Panc1 (cell line): ENCODE measurements around the gene SMTN. TPM values are rescaled to one million over a fixed set of nuclear protein-coding genes. Genes with fewer than 3 reads are reported as not detected.

Experiments
- ATAC-seq: fragments of 200-7000 bp; cut with Tn5 transposase; 2 replicates; pipeline ENCODE4 v1.9.1; 2020; ENCODE audit warnings: mild to moderate bottlenecking, moderate library complexity
- BruUV-seq: library from RNA; stranded (reverse); fragments of 400-500 nt; replicated peaks from 2 replicates; lab custom pipeline; 2021; lab: Mats Ljungman, UMichigan
- CTCF ChIA-PET: fragments of 300-600 bp; sonication (Branson Sonifier 250); formaldehyde crosslinking; loops from one replicate; lab custom pipeline; 2022; ENCODE audit warnings: antibody characterized with exemption; lab: Charles Lee
- POLR2A ChIA-PET: fragments of 300-600 bp; sonication (Branson Sonifier 250); formaldehyde crosslinking; loops from one replicate; lab custom pipeline; 2022; ENCODE audit warnings: antibody characterized with exemption; lab: Charles Lee
- DNase-seq: peaks from one replicate; pipeline ENCODE4 v3.0.0-alpha.2; 2010; ENCODE audit warnings: low read depth, low spot score
- H3K27ac ChIP-seq: 2 replicates; pipeline ENCODE4 v1.5.1; 2011; ENCODE audit warnings: mild to moderate bottlenecking, low read length, inconsistent platforms
- H3K27me3 ChIP-seq: fragments of 200-500 bp; sonication (Bioruptor generic); 2 replicates; pipeline ENCODE4 v1.6.0; 2014; ENCODE audit warnings: low read length, inconsistent platforms; ENCODE audit not compliant: control insufficient read depth, insufficient read depth
- H3K36me3 ChIP-seq: fragments of 200-500 bp; sonication (Bioruptor generic); 2 replicates; pipeline ENCODE4 v1.5.1; 2014; ENCODE audit warnings: inconsistent platforms, mild to moderate bottlenecking, low read length, moderate library complexity; ENCODE audit not compliant: control insufficient read depth, insufficient read depth
- H3K4me1 ChIP-seq: 2 replicates; pipeline ENCODE4 v1.5.1; 2011; ENCODE audit warnings: inconsistent platforms, mild to moderate bottlenecking, low read length, moderate library complexity; ENCODE audit not compliant: control insufficient read depth, insufficient read depth
- H3K4me3 ChIP-seq, 2 experiments: 2 replicates each; pipeline ENCODE4 v1.5.1; 2011 to 2012; ENCODE audit warnings: low read depth in 2 of 2, low read length in 2 of 2, mild to moderate bottlenecking in 2 of 2, inconsistent platforms in 1 of 2, moderate library complexity in 1 of 2
- H3K9me3 ChIP-seq: fragments of 200-500 bp; sonication (Bioruptor generic); 2 replicates; pipeline ENCODE4 v1.5.1; 2014; ENCODE audit warnings: low read depth, mild to moderate bottlenecking, inconsistent platforms, low read length, moderate library complexity; ENCODE audit not compliant: control insufficient read depth, insufficient read depth
- CTCF ChIP-seq: fragments of 450-650 bp; IDR thresholded peaks from 2 replicates; pipeline ENCODE4 v1.5.1; 2017; ENCODE audit warnings: mild to moderate bottlenecking
- POLR2AphosphoS5 ChIP-seq: IDR thresholded peaks from 2 replicates; pipeline ENCODE4 v1.6.1; 2012; ENCODE audit warnings: mild to moderate bottlenecking, low read depth, low read length, moderate library complexity
- REST ChIP-seq, 2 experiments: IDR thresholded peaks; 2 replicates each; pipeline ENCODE4 v1.6.1; 2011 to 2012; ENCODE audit warnings: low read depth in 2 of 2, control low read depth in 1 of 2, low read length in 1 of 2, mild to moderate bottlenecking in 1 of 2, moderate library complexity in 1 of 2; ENCODE audit not compliant: insufficient read depth in 1 of 2
- SIN3A ChIP-seq: IDR thresholded peaks from 2 replicates; pipeline ENCODE4 v1.6.1; 2012; ENCODE audit warnings: low read depth, mild to moderate bottlenecking, low read length, moderate library complexity, borderline replicate concordance; ENCODE audit not compliant: insufficient read depth
- TCF7L2 ChIP-seq: IDR thresholded peaks from 2 replicates; pipeline ENCODE4 v1.6.1; 2011; ENCODE audit warnings: mild to moderate bottlenecking, low read depth, low read length, inconsistent platforms
- in situ Hi-C: cut with HindIII; loops from 2 replicates; pipeline ENCODE4 v1.10.0; 2016; ENCODE audit warnings: low sequenced_read_pairs, low pct_unique_long_range_greater_than_20kb
- intact Hi-C: fragments of 100-400 bp; cut with micrococcal nuclease; formaldehyde crosslinking; loops from one replicate; pipeline ENCODE4 v1.10.0; 2022; ENCODE audit not compliant: unreplicated experiment
- total RNA-seq: library from RNA; stranded (reverse); gene quantifications from one replicate; pipeline ENCODE4 v1.2.1, GENCODE V29; 2021; ENCODE audit not compliant: unreplicated experiment

SMTN gene
- total RNA-seq, 1 experiment from 2014 or later = 71.7 TPM

GRCh38 chr22:31123292-31123602, 42.1 kb downstream of the SMTN start:
- H3K27ac ChIP-seq = no peak overlapping the region
- ChIA-PET CTCF (interaction anchor here (0.7 kb wide), 1 partner anchor 38 kb away, joined by 3 read pairs; no protein-coding TSS in a partner anchor), POLR2A (no interaction called here)
- H3K27me3 ChIP-seq = no peaks in the 10 kb centered on the region
- ATAC-seq (no peak), DNase-seq (no peak)
- peak overlapping the region; percentile 36 for H3K4me3 ChIP-seq
- no peaks in the 10 kb centered on the region for H3K36me3 ChIP-seq
- no peaks in the 10 kb centered on the region for H3K4me1 ChIP-seq
- intact Hi-C loops (no loop called here), in situ Hi-C loops (no loop called here)
- BruUV-seq = no TSS peak
- TF ChIP-seq CTCF (no peak), POLR2AphosphoS5 (no peak), SIN3A (no peak), REST (IDR thresholded peaks at IDR 0.05; ENCODE audit: insufficient read depth in 1 of 2, low read depth in 2 of 2, low read length in 1 of 2) (no peak), TCF7L2 (no peak)
- H3K9me3 ChIP-seq = no peaks in the 10 kb centered on the region

GRCh38 chr22:31124290-31124689, 43.2 kb downstream of the SMTN start:
- Histone ChIP-seq H3K27ac (no peak overlapping the region), H3K4me3 (no peak overlapping the region), H3K9me3 (no peaks in the 10 kb centered on the region), H3K4me1 (no peaks in the 10 kb centered on the region), H3K36me3 (no peaks in the 10 kb centered on the region), H3K27me3 (no peaks in the 10 kb centered on the region)
- DNase-seq (no peak), ATAC-seq (no peak)
- TF ChIP-seq REST (IDR thresholded peaks at IDR 0.05; ENCODE audit: insufficient read depth in 1 of 2, low read depth in 2 of 2, low read length in 1 of 2) (no peak), CTCF (no peak), SIN3A (no peak), TCF7L2 (no peak), POLR2AphosphoS5 (no peak)
- POLR2A ChIA-PET = interaction anchor here (0.6 kb wide), 1 partner anchor 199 kb away, joined by 3 read pairs; no protein-coding TSS in a partner anchor
- no TSS peak for BruUV-seq
- CTCF ChIA-PET = interaction anchor here (0.6 kb wide), 2 partner anchors 10 to 17 kb away, joined by 4 to 5 read pairs; partner anchors contain the start of gene SELENOM
- intact Hi-C loops = no loop called here
- in situ Hi-C loops = no loop called here
